ENCODE results near the gene EIF3L. TPM values are rescaled to one million over a fixed set of nuclear protein-coding genes. Genes with fewer than 3 reads are reported as not detected.

Gene EIF3L
- total RNA-seq, 2 donors from 2014 or later, result 362 to 388 TPM

GRCh38 chr22:37812869-37813678 is 36.1 kb upstream of the EIF3L start:
- ATAC-seq (no peak), DNase-seq (no peak)
- intact Hi-C loops (cut with DNase I, micrococcal nuclease), result loop anchor here in 1 of 2 donors (10.0 kb wide), 1 partner anchor 52 kb away; no protein-coding TSS in a partner anchor

- DNase-seq (no peak), ATAC-seq (no peak)
- intact Hi-C loops (cut with DNase I, micrococcal nuclease), result loop anchor here (5.0 to 10.0 kb wide), 2 partner anchors 49 to 152 kb away; no protein-coding TSS in a partner anchor
Measured at GRCh38 chr22:37815593-37815992, 33.6 kb upstream of the EIF3L start.

- no peak for DNase-seq
- intact Hi-C loops (cut with DNase I, micrococcal nuclease), result loop anchor here (5.0 to 10.0 kb wide), 2 partner anchors 48 to 151 kb away; no protein-coding TSS in a partner anchor
- ATAC-seq, result no peak
Measured at GRCh38 chr22:37816543-37817180, 32.6 kb upstream of the EIF3L start.

GRCh38 chr22:37817705-37818408 is 31.4 kb upstream of the EIF3L start:
- ATAC-seq (peak; percentile 83), DNase-seq (peak; percentile 67 to 92)
- intact Hi-C loops (cut with DNase I, micrococcal nuclease), result loop anchor here (5.0 to 10.0 kb wide), 2 partner anchors 47 to 149 kb away; no protein-coding TSS in a partner anchor

GRCh38 chr22:37818409-37819104 is 30.7 kb upstream of the EIF3L start:
- ATAC-seq, result peak; percentile 79

GRCh38 chr22:37819105-37819433 is 30.1 kb upstream of the EIF3L start:
- intact Hi-C loops (cut with DNase I, micrococcal nuclease), result loop anchor here (5.0 to 10.0 kb wide), 2 partner anchors 46 to 148 kb away; no protein-coding TSS in a partner anchor
- DNase-seq (no peak), ATAC-seq (peak; percentile 71)

More at GRCh38 chr22:37818409-37819104, 30.7 kb upstream of the EIF3L start:
- intact Hi-C loops (cut with DNase I, micrococcal nuclease), result loop anchor here (5.0 to 10.0 kb wide), 2 partner anchors 46 to 149 kb away; no protein-coding TSS in a partner anchor
- peak; percentile 65 to 82 for DNase-seq

- ATAC-seq, result no peak
- no peak for DNase-seq
- intact Hi-C loops (cut with DNase I, micrococcal nuclease), result loop anchor here in 1 of 2 donors (5.0 kb wide), 1 partner anchor 42 kb away; no protein-coding TSS in a partner anchor
Measured at GRCh38 chr22:37820350-37820749, 28.9 kb upstream of the EIF3L start.

GRCh38 chr22:37822079-37822833 is 27.0 kb upstream of the EIF3L start:
- DNase-seq (no peak), ATAC-seq (no peak)
- intact Hi-C loops (cut with DNase I, micrococcal nuclease), result loop anchor here in 1 of 2 donors (5.0 kb wide), 1 partner anchor 40 kb away; no protein-coding TSS in a partner anchor

GRCh38 chr22:37823134-37823985 is 25.9 kb upstream of the EIF3L start, which contains the start of gene GALR3:
TSS of gene GALR3 (plus strand) at chr22:37823382. CDS start at chr22:37823407, 25 bp downstream.
- intact Hi-C loops (cut with DNase I, micrococcal nuclease), result loop anchor here in 1 of 2 donors (5.0 kb wide), 1 partner anchor 39 kb away; no protein-coding TSS in a partner anchor
- DNase-seq (no peak), ATAC-seq (no peak)

GRCh38 chr22:37824674-37825641 is 24.3 kb upstream of the EIF3L start:
- ATAC-seq, result peak; percentile 76
- DNase-seq, result peak in 1 of 2 donors; percentile 43
- intact Hi-C loops (cut with DNase I, micrococcal nuclease), result loop anchor here in 1 of 2 donors (5.0 kb wide), 1 partner anchor 37 kb away; no protein-coding TSS in a partner anchor

GRCh38 chr22:37827056-37827455 is 22.2 kb upstream of the EIF3L start:
- no peak for DNase-seq
- intact Hi-C loops (cut with DNase I, micrococcal nuclease), result no loop called here
- ATAC-seq, result no peak

- ATAC-seq, result no peak
- intact Hi-C loops (cut with DNase I, micrococcal nuclease), result no loop called here
- DNase-seq, result no peak
Measured at GRCh38 chr22:37830093-37830842, 19.0 kb upstream of the EIF3L start.

GRCh38 chr22:37831472-37831871 is 17.7 kb upstream of the EIF3L start:
- intact Hi-C loops (cut with DNase I, micrococcal nuclease), result no loop called here
- DNase-seq (no peak), ATAC-seq (no peak)

GRCh38 chr22:37832022-37832857 is 17.0 kb upstream of the EIF3L start:
- no peak for ATAC-seq
- intact Hi-C loops (cut with DNase I, micrococcal nuclease), result no loop called here
- no peak for DNase-seq

Measured in left colon (tissue), 2 donors.